Astrocyte of the cerebellum (primary cell): ENCODE data around the gene UBA1.

ENCODE experiments used
- DNase-seq: peaks from one replicate; pipeline ENCODE4 v3.0.0-alpha.2; 2011; ENCODE audit warnings: low read depth
- H3K4me3 ChIP-seq: 2 replicates; pipeline ENCODE4 v1.5.1; 2011; ENCODE audit warnings: mild to moderate bottlenecking, low read depth, low read length, moderate library complexity
- CTCF ChIP-seq: IDR thresholded peaks from 2 replicates; pipeline ENCODE4 v1.5.1; 2012; ENCODE audit warnings: low read length, low read depth, moderate library complexity, mild to moderate bottlenecking; ENCODE audit errors: missing control alignments
- in situ Hi-C: cut with HindIII; loops from 2 replicates; pipeline ENCODE4 v1.10.0; 2017; ENCODE audit warnings: low sequenced_read_pairs

The UBA1 gene

GRCh38 chrX:47201345-47201944 is 7.8 kb downstream of the UBA1 start:
- DNase-seq = no peak
- H3K4me3 ChIP-seq = no peak overlapping the region
- no peak for TF ChIP-seq CTCF
- in situ Hi-C loops = no loop called here

GRCh38 chrX:47202316-47202715 is 8.7 kb downstream of the UBA1 start:
- in situ Hi-C loops = no loop called here
- H3K4me3 ChIP-seq = no peak overlapping the region
- DNase-seq = no peak
- TF ChIP-seq CTCF = no peak

- no peak for TF ChIP-seq CTCF
- in situ Hi-C loops = no loop called here
- no peak overlapping the region for H3K4me3 ChIP-seq
- no peak for DNase-seq
Measured at GRCh38 chrX:47202877-47203276, 9.2 kb downstream of the UBA1 start.

- in situ Hi-C loops = no loop called here
- no peak overlapping the region for H3K4me3 ChIP-seq
- no peak for DNase-seq
- TF ChIP-seq CTCF = no peak
Measured at GRCh38 chrX:47204970-47205369, 11.3 kb downstream of the UBA1 start.

- in situ Hi-C loops = no loop called here
- DNase-seq = no peak
- H3K4me3 ChIP-seq = no peak overlapping the region
- no peak for TF ChIP-seq CTCF
Measured at GRCh38 chrX:47206316-47206715, 12.7 kb downstream of the UBA1 start.

GRCh38 chrX:47208108-47208507 is 14.5 kb downstream of the UBA1 start:
- in situ Hi-C loops = no loop called here
- H3K4me3 ChIP-seq = no peak overlapping the region
- DNase-seq = no peak
- TF ChIP-seq CTCF = no peak
